HEK293 (cell line): ENCODE data around the gene SUN3.
A peak's percentile ranks its signal among the peaks of the same experiment; 100 is the strongest.

Source experiments
- CTCF ChIA-PET: fragments of 350-600 bp; formaldehyde crosslinking; extraction: SDS; loops from one replicate; lab custom pipeline; 2021; ENCODE audit warnings: antibody characterized with exemption; lab: Yijun Ruan, JAX
- POLR2A ChIA-PET: fragments of 300-600 bp; formaldehyde crosslinking; extraction: SDS; loops from one replicate; lab custom pipeline; 2020; ENCODE audit warnings: antibody characterized with exemption, inconsistent platforms; lab: Yijun Ruan, JAX
- H3K27ac ChIP-seq: fragments of 200-500 bp; sonication (Bioruptor generic); 2 replicates; pipeline ENCODE4 v1.5.1; 2014; ENCODE audit warnings: low read depth, low read length, control low read depth, inconsistent platforms; ENCODE audit errors: extremely low read depth
- H3K36me3 ChIP-seq, 2 experiments: fragments of 200-500 bp in 1 of 2; sonication (Bioruptor generic) in 1 of 2; 1 replicate in 1 of 2; 2 replicates in 1 of 2; pipeline ENCODE4 v1.5.1; 2014 to 2017; ENCODE audit warnings: inconsistent platforms in 2 of 2, low read length in 2 of 2; ENCODE audit not compliant: control insufficient read depth in 2 of 2, insufficient read depth in 1 of 2
- H3K4me1 ChIP-seq: fragments of 200-500 bp; sonication (Bioruptor generic); 2 replicates; pipeline ENCODE4 v1.5.1; 2014; ENCODE audit warnings: mild to moderate bottlenecking, low read length, inconsistent platforms; ENCODE audit not compliant: control insufficient read depth, insufficient read depth
- H3K4me3 ChIP-seq: 2 replicates; pipeline ENCODE4 v1.5.1; 2011; ENCODE audit warnings: low read depth, mild to moderate bottlenecking, control low read depth, low read length, moderate library complexity
- H3K9me3 ChIP-seq: fragments of 200-500 bp; sonication (Bioruptor generic); 2 replicates; pipeline ENCODE4 v1.5.1; 2014; ENCODE audit warnings: low read depth, low read length, inconsistent platforms; ENCODE audit not compliant: control insufficient read depth, insufficient read depth
- SALL2 ChIP-seq: fragments of 450-650 bp; formaldehyde crosslinking; IDR thresholded peaks from 2 replicates; pipeline ENCODE4 v1.5.0; 2017; ENCODE audit warnings: missing biosample characterization, mild to moderate bottlenecking, missing genetic modification characterization, borderline replicate concordance
- SCRT1 ChIP-seq: fragments of 450-650 bp; formaldehyde crosslinking; IDR thresholded peaks from 2 replicates; pipeline ENCODE4 v1.5.1; 2016; ENCODE audit warnings: missing biosample characterization, missing genetic modification characterization, borderline replicate concordance
- SP2 ChIP-seq: fragments of 450-650 bp; formaldehyde crosslinking; IDR thresholded peaks from 2 replicates; pipeline ENCODE4 v1.5.1; 2016; ENCODE audit warnings: missing biosample characterization, missing genetic modification characterization
- ZBTB10 ChIP-seq: fragments of 450-650 bp; formaldehyde crosslinking; IDR thresholded peaks from 2 replicates; pipeline ENCODE4 v1.5.1; 2016; ENCODE audit warnings: missing biosample characterization, missing genetic modification characterization
- ZBTB17 ChIP-seq: fragments of 450-650 bp; formaldehyde crosslinking; IDR thresholded peaks from 2 replicates; pipeline ENCODE4 v1.5.1; 2016; ENCODE audit warnings: missing biosample characterization, missing genetic modification characterization
- ZEB2 ChIP-seq: fragments of 450-650 bp; formaldehyde crosslinking; IDR thresholded peaks from 2 replicates; pipeline ENCODE4 v1.5.1; 2016; ENCODE audit warnings: missing biosample characterization, missing genetic modification characterization
- ZFP69B ChIP-seq: fragments of 450-650 bp; formaldehyde crosslinking; IDR thresholded peaks from 2 replicates; pipeline ENCODE4 v1.5.1; 2016; ENCODE audit warnings: missing biosample characterization, missing genetic modification characterization
- ZNF280D ChIP-seq: fragments of 450-650 bp; formaldehyde crosslinking; IDR thresholded peaks from 2 replicates; pipeline ENCODE4 v1.5.1; 2016; ENCODE audit warnings: missing biosample characterization, missing genetic modification characterization
- ZNF366 ChIP-seq: fragments of 450-650 bp; formaldehyde crosslinking; conservative IDR thresholded peaks from 2 replicates; pipeline ENCODE4 v1.5.1; 2016; ENCODE audit warnings: missing biosample characterization, missing genetic modification characterization
- ZNF37A ChIP-seq: fragments of 450-650 bp; IDR thresholded peaks from 2 replicates; pipeline ENCODE4 v1.5.1; 2018; ENCODE audit warnings: missing biosample characterization, missing genetic modification characterization
- ZNF398 ChIP-seq: fragments of 450-650 bp; formaldehyde crosslinking; IDR thresholded peaks from 2 replicates; pipeline ENCODE4 v1.5.1; 2017; ENCODE audit warnings: missing biosample characterization, missing genetic modification characterization
- ZNF416 ChIP-seq: fragments of 450-650 bp; formaldehyde crosslinking; IDR thresholded peaks from 2 replicates; pipeline ENCODE4 v1.5.1; 2016; ENCODE audit warnings: missing biosample characterization, missing genetic modification characterization
- ZNF558 ChIP-seq: fragments of 450-650 bp; formaldehyde crosslinking; IDR thresholded peaks from 2 replicates; pipeline ENCODE4 v1.5.1; 2016; ENCODE audit warnings: missing biosample characterization, missing genetic modification characterization
- ZNF560 ChIP-seq: fragments of 450-650 bp; formaldehyde crosslinking; IDR thresholded peaks from 2 replicates; pipeline ENCODE4 v1.5.1; 2017; ENCODE audit warnings: missing biosample characterization, missing genetic modification characterization, borderline replicate concordance
- ZNF585B ChIP-seq: fragments of 450-650 bp; formaldehyde crosslinking; IDR thresholded peaks from 2 replicates; pipeline ENCODE4 v1.5.1; 2016; ENCODE audit warnings: missing biosample characterization, missing genetic modification characterization
- ZNF621 ChIP-seq: fragments of 450-650 bp; formaldehyde crosslinking; IDR thresholded peaks from 2 replicates; pipeline ENCODE4 v1.5.1; 2017; ENCODE audit warnings: missing biosample characterization, missing genetic modification characterization
- ZNF692 ChIP-seq: fragments of 450-650 bp; formaldehyde crosslinking; IDR thresholded peaks from 2 replicates; pipeline ENCODE4 v1.5.1; 2016; ENCODE audit warnings: missing biosample characterization, missing genetic modification characterization

Gene SUN3

GRCh38 chr7:48035301-48035966 lies 6.5 kb upstream of the SUN3 start, which contains the start of gene C7orf57 (continued):
- TF ChIP-seq ZNF692 (peak; percentile 35; the same call in 1 of the 2 replicates), ZNF560 (tag by site-specific recombination) (no peak), ZNF621 (tag by site-specific recombination) (peak; percentile 51; the same call in 1 of the 2 replicates), ZNF416 (tag by site-specific recombination) (no peak), ZBTB10 (tag by site-specific recombination) (no peak), SCRT1 (peak; percentile 67; the same call in 1 of the 2 replicates), ZEB2 (tag by site-specific recombination) (no peak)

- ChIA-PET CTCF (interaction anchor here (0.6 to 0.9 kb wide), 3 partner anchors 52 to 710 kb away, joined by 3 read pairs; no protein-coding TSS in a partner anchor), POLR2A (no interaction called here)
- Histone ChIP-seq H3K36me3 (no peaks in the 10 kb centered on the region), H3K9me3 (no peaks in the 10 kb centered on the region), H3K4me1 (peaks cover 3% of the 10 kb centered on the region), H3K27ac (no peak overlapping the region), H3K4me3 (no peak overlapping the region)
- TF ChIP-seq ZNF280D (tag by site-specific recombination) (no peak), ZNF416 (tag by site-specific recombination) (no peak), ZFP69B (tag by site-specific recombination) (no peak), SP2 (tag by site-specific recombination) (no peak), ZNF37A (no peak), ZBTB17 (tag by site-specific recombination) (no peak), ZNF398 (tag by site-specific recombination) (no peak), ZNF366 (tag by site-specific recombination) (no peak), ZNF585B (no peak), ZNF558 (tag by site-specific recombination) (no peak), SALL2 (tag by site-specific recombination) (no peak)
These were observed 5.0 kb upstream of the SUN3 start for GRCh38 chr7:48033922-48034321.
